Effector CD8-positive, alpha-beta T cell (primary cell): ENCODE data around the gene SGSM1.

ENCODE experiments used
- DNase-seq: peaks from one replicate; lab custom pipeline; 2025; lab: John Stamatoyannopoulos, UW

SGSM1 gene

GRCh38 chr22:24806663-24807001 lies 621 bp downstream of the SGSM1 start:
- no peak for DNase-seq

GRCh38 chr22:24807284-24807950 lies 1.4 kb downstream of the SGSM1 start:
- no peak for DNase-seq

GRCh38 chr22:24809331-24809730 lies 3.3 kb downstream of the SGSM1 start:
- no peak for DNase-seq

- DNase-seq = no peak
These were observed 4.2 kb downstream of the SGSM1 start for GRCh38 chr22:24810043-24810749.

GRCh38 chr22:24812950-24813775 lies 7.2 kb downstream of the SGSM1 start:
- no peak for DNase-seq

GRCh38 chr22:24813861-24814770 lies 8.1 kb downstream of the SGSM1 start:
- no peak for DNase-seq

- no peak for DNase-seq
These were observed 10.8 kb downstream of the SGSM1 start for GRCh38 chr22:24816806-24817205.

- no peak for DNase-seq
These were observed 13.5 kb downstream of the SGSM1 start for GRCh38 chr22:24819487-24819886.

- DNase-seq = no peak
These were observed 14.0 kb downstream of the SGSM1 start for GRCh38 chr22:24819911-24820461.

- DNase-seq = no peak
These were observed 16.5 kb downstream of the SGSM1 start for GRCh38 chr22:24822471-24822870.

GRCh38 chr22:24823787-24824186 lies 17.8 kb downstream of the SGSM1 start:
- DNase-seq = no peak

- DNase-seq = no peak
These were observed 18.2 kb downstream of the SGSM1 start for GRCh38 chr22:24824250-24824649.

GRCh38 chr22:24824915-24825314 lies 18.9 kb downstream of the SGSM1 start:
- no peak for DNase-seq

- no peak for DNase-seq
These were observed 20.8 kb downstream of the SGSM1 start for GRCh38 chr22:24826710-24827285.

- DNase-seq = no peak
These were observed 21.3 kb downstream of the SGSM1 start for GRCh38 chr22:24827296-24827695.

- no peak for DNase-seq
These were observed 24.4 kb downstream of the SGSM1 start for GRCh38 chr22:24830205-24830979.

GRCh38 chr22:24831687-24832086 lies 25.7 kb downstream of the SGSM1 start:
- no peak for DNase-seq

GRCh38 chr22:24833881-24834495 lies 28.0 kb downstream of the SGSM1 start:
- DNase-seq = no peak

GRCh38 chr22:24834845-24835570 lies 29.0 kb downstream of the SGSM1 start:
- no peak for DNase-seq
